Gastrocnemius medialis (tissue), 4 donors: ENCODE data around the gene MLST8. TPM values are rescaled to one million over a fixed set of nuclear protein-coding genes. Genes with fewer than 3 reads are reported as not detected.

Experiments used
- ATAC-seq, 2 donors: fragments of 150-250 bp; one replicate each; pipeline ENCODE4 v1.9.1; 2016
- DNase-seq, 2 donors: peaks; one replicate each; pipeline ENCODE4 v3.0.0-alpha.2; 2019
- H3K27ac ChIP-seq, 4 donors: fragments of 200-600 bp; sonication (generic); 1 replicate in 1 of 4; 2 replicates in 3 of 4; pipeline ENCODE4 v1.5.1; 2016 to 2018; ENCODE audit warnings: mild to moderate bottlenecking in 2 of 4, moderate library complexity in 1 of 4
- H3K27me3 ChIP-seq, 3 donors: fragments of 200-600 bp; sonication (generic) in 2 of 3; 1 replicate in 1 of 3; 2 replicates in 2 of 3; pipeline versions ENCODE4 v1.5.1 to v1.6.0; 2016 to 2019; ENCODE audit warnings: mild to moderate bottlenecking in 1 of 3, moderate library complexity in 1 of 3
- H3K36me3 ChIP-seq, 2 donors: fragments of 200-600 bp; sonication (generic) in 1 of 2; one replicate each; pipeline ENCODE4 v1.5.1; 2017 to 2018
- H3K4me1 ChIP-seq, 2 donors: fragments of 200-600 bp; sonication (generic) in 1 of 2; one replicate each; pipeline ENCODE4 v1.5.1; 2016 to 2017; ENCODE audit warnings: mild to moderate bottlenecking in 2 of 2
- H3K4me3 ChIP-seq, 4 donors: fragments of 200-600 bp; sonication (generic) in 3 of 4; 1 replicate in 1 of 4; 2 replicates in 3 of 4; pipeline ENCODE4 v1.5.1; 2016 to 2019; ENCODE audit warnings: mild to moderate bottlenecking in 2 of 4
- H3K9me3 ChIP-seq, 3 donors: fragments of 200-600 bp; sonication (generic) in 2 of 3; 1 replicate in 1 of 3; 2 replicates in 2 of 3; pipeline ENCODE4 v1.5.1; 2016 to 2019
- POLR2A ChIP-seq, 2 donors: fragments of 450-650 bp; IDR thresholded peaks; one replicate each; pipeline ENCODE4 v1.6.1; 2017; ENCODE audit warnings: antibody characterized with exemption in 2 of 2, mild to moderate bottlenecking in 2 of 2, moderate library complexity in 2 of 2
- in situ Hi-C, 4 donors: fragments of 200-750 bp; cut with MboI; loops; one replicate each; pipeline versions ENCODE4 v1.15.0 to v1.8.0; 2017; ENCODE audit warnings: low sequenced_read_pairs in 4 of 4
- intact Hi-C: fragments of 100-400 bp; cut with DNase I; formaldehyde crosslinking; loops from one replicate; pipeline ENCODE4 v1.15.1; 2023; ENCODE audit warnings: low total_unique reads
- total RNA-seq, 4 donors: library from RNA; depleted of rRNA; stranded (reverse); fragments of >200 nt; gene quantifications; one replicate each; pipeline versions ENCODE4 v1.1.0 to v1.2.3, GENCODE V29; 2016
- TF ChIP-seq, protein P1 (sequence below), 5 experiments: fragments of 450-650 bp in 3 of 5; fragments of 200-600 bp in 2 of 5; sonication (generic) in 2 of 5; IDR thresholded peaks in 4 of 5; conservative IDR thresholded peaks in 1 of 5; 1 replicate in 4 of 5; 2 replicates in 1 of 5; pipeline ENCODE4 v1.5.1; 2016 to 2019; ENCODE audit warnings: antibody characterized with exemption in 5 of 5, mild to moderate bottlenecking in 3 of 5, moderate library complexity in 3 of 5

The MLST8 gene
- total RNA-seq, 4 donors from 2014 or later: 40.3 to 77.0 (median 73.5) TPM

- DNase-seq (no peak), ATAC-seq (peak; percentile 23 to 40)
- in situ Hi-C loops (no loop called here), intact Hi-C loops (no loop called here)
- no peak for TF ChIP-seq POLR2A (IDR thresholded peaks at IDR 0.05)
- TF ChIP-seq, protein P1, sequence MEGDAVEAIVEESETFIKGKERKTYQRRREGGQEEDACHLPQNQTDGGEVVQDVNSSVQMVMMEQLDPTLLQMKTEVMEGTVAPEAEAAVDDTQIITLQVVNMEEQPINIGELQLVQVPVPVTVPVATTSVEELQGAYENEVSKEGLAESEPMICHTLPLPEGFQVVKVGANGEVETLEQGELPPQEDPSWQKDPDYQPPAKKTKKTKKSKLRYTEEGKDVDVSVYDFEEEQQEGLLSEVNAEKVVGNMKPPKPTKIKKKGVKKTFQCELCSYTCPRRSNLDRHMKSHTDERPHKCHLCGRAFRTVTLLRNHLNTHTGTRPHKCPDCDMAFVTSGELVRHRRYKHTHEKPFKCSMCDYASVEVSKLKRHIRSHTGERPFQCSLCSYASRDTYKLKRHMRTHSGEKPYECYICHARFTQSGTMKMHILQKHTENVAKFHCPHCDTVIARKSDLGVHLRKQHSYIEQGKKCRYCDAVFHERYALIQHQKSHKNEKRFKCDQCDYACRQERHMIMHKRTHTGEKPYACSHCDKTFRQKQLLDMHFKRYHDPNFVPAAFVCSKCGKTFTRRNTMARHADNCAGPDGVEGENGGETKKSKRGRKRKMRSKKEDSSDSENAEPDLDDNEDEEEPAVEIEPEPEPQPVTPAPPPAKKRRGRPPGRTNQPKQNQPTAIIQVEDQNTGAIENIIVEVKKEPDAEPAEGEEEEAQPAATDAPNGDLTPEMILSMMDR (IDR thresholded peaks at IDR 0.05 in 4 of 5, conservative IDR thresholded peaks at IDR 0.05 in 1 of 5): no peak
- no peak overlapping the region for H3K27ac ChIP-seq
- H3K4me1 ChIP-seq: no peaks in the 10 kb centered on the region
- no peak overlapping the region for H3K4me3 ChIP-seq
- H3K9me3 ChIP-seq: no peaks in the 10 kb centered on the region
- peaks cover 0 to 36% of the 10 kb centered on the region in 2 donors for H3K36me3 ChIP-seq
- no peaks in the 10 kb centered on the region for H3K27me3 ChIP-seq
Measured at GRCh38 chr16:2178321-2179106, 26.7 kb upstream of the MLST8 start.

DNA sequence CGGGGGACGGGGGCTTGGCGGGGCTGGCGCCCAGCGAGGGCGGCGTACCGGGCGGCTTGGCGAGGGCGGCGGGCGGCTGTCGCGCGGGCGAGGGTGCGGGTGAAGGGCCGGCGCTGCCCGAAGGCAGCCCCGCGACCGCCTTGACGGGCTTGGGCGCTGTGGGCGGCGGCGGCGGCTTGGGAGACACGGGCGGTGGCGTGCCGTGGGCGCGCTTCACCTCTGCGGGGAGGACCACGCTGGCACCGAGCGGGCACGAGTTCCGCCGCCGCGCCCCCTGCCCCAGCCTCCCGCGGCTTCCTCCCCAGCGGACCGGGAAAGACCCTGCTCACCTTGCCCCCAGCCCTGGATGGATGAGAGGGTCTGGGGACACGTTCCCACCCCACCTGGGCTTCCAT lies 26.1 kb upstream of the MLST8 start:
- H3K27me3 ChIP-seq: no peaks in the 10 kb centered on the region
- H3K36me3 ChIP-seq: peaks cover 0 to 31% of the 10 kb centered on the region in 2 donors
- H3K4me3 ChIP-seq: no peak overlapping the region
- TF ChIP-seq, protein P1 (IDR thresholded peaks at IDR 0.05 in 4 of 5, conservative IDR thresholded peaks at IDR 0.05 in 1 of 5): no peak
- no peak for TF ChIP-seq POLR2A (IDR thresholded peaks at IDR 0.05)
- DNase-seq (no peak), ATAC-seq (no peak)
- H3K4me1 ChIP-seq: no peaks in the 10 kb centered on the region
- no peak overlapping the region for H3K27ac ChIP-seq
- in situ Hi-C loops: no loop called here
- no peaks in the 10 kb centered on the region for H3K9me3 ChIP-seq
- intact Hi-C loops: no loop called here

GRCh38 chr16:2179576-2179975 lies 25.7 kb upstream of the MLST8 start:
- H3K9me3 ChIP-seq: no peaks in the 10 kb centered on the region
- no peaks in the 10 kb centered on the region for H3K27me3 ChIP-seq
- DNase-seq: no peak
- intact Hi-C loops (no loop called here), in situ Hi-C loops (no loop called here)
- H3K4me1 ChIP-seq: no peaks in the 10 kb centered on the region
- H3K27ac ChIP-seq: no peak overlapping the region
- peaks cover 0 to 26% of the 10 kb centered on the region in 2 donors for H3K36me3 ChIP-seq
- no peak for ATAC-seq
- no peak for TF ChIP-seq POLR2A (IDR thresholded peaks at IDR 0.05)
- TF ChIP-seq, protein P1 (IDR thresholded peaks at IDR 0.05 in 4 of 5, conservative IDR thresholded peaks at IDR 0.05 in 1 of 5): no peak
- no peak overlapping the region for H3K4me3 ChIP-seq

- Histone ChIP-seq H3K27me3 (no peaks in the 10 kb centered on the region), H3K27ac (no peak overlapping the region), H3K4me1 (no peaks in the 10 kb centered on the region), H3K9me3 (no peaks in the 10 kb centered on the region), H3K4me3 (no peak overlapping the region), H3K36me3 (peaks cover 0 to 17% of the 10 kb centered on the region in 2 donors)
- in situ Hi-C loops: no loop called here
- no peak for TF ChIP-seq POLR2A (IDR thresholded peaks at IDR 0.05)
- TF ChIP-seq, protein P1 (IDR thresholded peaks at IDR 0.05 in 4 of 5, conservative IDR thresholded peaks at IDR 0.05 in 1 of 5): no peak
- intact Hi-C loops: no loop called here
- ATAC-seq (no peak), DNase-seq (no peak)
Measured at GRCh38 chr16:2180461-2180860, 24.8 kb upstream of the MLST8 start.
